Keratinocyte (primary cell): ENCODE results near the gene EGFR. TPM values are rescaled to one million over a fixed set of nuclear protein-coding genes. Genes with fewer than 3 reads are reported as not detected.

Experiments used
- DNase-seq: peaks from one replicate; pipeline ENCODE4 v3.0.0-alpha.2; 2011; ENCODE audit warnings: low read depth, missing footprints, low spot score
- FAIRE-seq: peaks from 2 replicates; lab custom pipeline; 2011; peaks lifted over from hg19 to GRCh38; lab: Jason Lieb, UNC
- H2AFZ ChIP-seq: 2 replicates; pipeline ENCODE4 v1.6.0; 2012; ENCODE audit warnings: low read length, control low read depth, inconsistent platforms; ENCODE audit not compliant: control insufficient read depth
- H3K27ac ChIP-seq: 2 replicates; pipeline ENCODE4 v1.5.1; 2011; ENCODE audit warnings: low read length; ENCODE audit not compliant: control insufficient read depth, insufficient read depth
- H3K27me3 ChIP-seq: 3 replicates; pipeline ENCODE4 v1.6.0; 2011; ENCODE audit warnings: low read length; ENCODE audit not compliant: control insufficient read depth, insufficient read depth; ENCODE audit errors: extremely low read depth
- H3K36me3 ChIP-seq, 2 experiments: 2 replicates in 1 of 2; 3 replicates in 1 of 2; pipeline ENCODE4 v1.5.1; 2011; ENCODE audit warnings: low read length in 2 of 2, mild to moderate bottlenecking in 1 of 2; ENCODE audit not compliant: control insufficient read depth in 2 of 2, insufficient read depth in 2 of 2; ENCODE audit errors: extremely low read depth in 1 of 2
- H3K4me1 ChIP-seq: 3 replicates; pipeline ENCODE4 v1.5.1; 2011; ENCODE audit warnings: low read length; ENCODE audit not compliant: control insufficient read depth, insufficient read depth; ENCODE audit errors: extremely low read depth
- H3K4me2 ChIP-seq: 3 replicates; pipeline ENCODE4 v1.6.0; 2011; ENCODE audit warnings: low read depth, low read length; ENCODE audit not compliant: control insufficient read depth, insufficient read depth; ENCODE audit errors: extremely low read depth
- H3K4me3 ChIP-seq, 3 experiments: fragments of 200-600 bp in 1 of 3; sonication (generic) in 1 of 3; 2 replicates in 2 of 3; 3 replicates in 1 of 3; pipeline ENCODE4 v1.5.1; 2011 to 2016; ENCODE audit warnings: low read length in 3 of 3, mild to moderate bottlenecking in 3 of 3, control low read depth in 2 of 3, inconsistent platforms in 1 of 3, low read depth in 1 of 3, mixed read lengths in 1 of 3, mixed run types in 1 of 3, moderate library complexity in 1 of 3; ENCODE audit not compliant: control insufficient read depth in 2 of 3, insufficient read depth in 2 of 3; ENCODE audit errors: extremely low read depth in 1 of 3
- H3K79me2 ChIP-seq: 2 replicates; pipeline ENCODE4 v1.6.0; 2012; ENCODE audit warnings: low read length; ENCODE audit not compliant: control insufficient read depth, insufficient read depth
- H3K9ac ChIP-seq: 3 replicates; pipeline ENCODE4 v1.6.0; 2011; ENCODE audit warnings: low read length; ENCODE audit not compliant: control insufficient read depth, insufficient read depth; ENCODE audit errors: extremely low read depth
- H3K9me1 ChIP-seq: 3 replicates; pipeline ENCODE4 v1.6.0; 2011; ENCODE audit warnings: low read length; ENCODE audit not compliant: control insufficient read depth, insufficient read depth; ENCODE audit errors: extremely low read depth
- H3K9me3 ChIP-seq: 2 replicates; pipeline ENCODE4 v1.5.1; 2012; ENCODE audit warnings: low read depth, low read length; ENCODE audit not compliant: control insufficient read depth
- H4K20me1 ChIP-seq: 3 replicates; pipeline ENCODE4 v1.6.0; 2011; ENCODE audit warnings: low read length; ENCODE audit not compliant: control insufficient read depth, insufficient read depth; ENCODE audit errors: extremely low read depth
- CTCF ChIP-seq, 3 experiments: IDR thresholded peaks in 1 of 3; conservative IDR thresholded peaks in 1 of 3; optimal IDR thresholded peaks in 1 of 3; 2 replicates in 2 of 3; 3 replicates in 1 of 3; pipeline versions ENCODE3 to v1.5.1; 2011; ENCODE audit warnings: low read length in 3 of 3, mild to moderate bottlenecking in 3 of 3, moderate library complexity in 2 of 3, control low read depth in 1 of 3, inconsistent platforms in 1 of 3; ENCODE audit not compliant: insufficient read depth in 2 of 3; ENCODE audit errors: extremely low read depth in 1 of 3
- EZH2 ChIP-seq: IDR thresholded peaks from one replicate; pipeline ENCODE4 v1.6.1; 2012; ENCODE audit warnings: inconsistent platforms, mild to moderate bottlenecking, low read length, moderate library complexity
- dilution Hi-C: fragments of 300-500 bp; cut with MboI; formaldehyde crosslinking; loops from one replicate; pipeline ENCODE4 v1.7.0; 2020; ENCODE audit warnings: low sequenced_read_pairs; ENCODE audit not compliant: extremely low pct_ligation_motif_present
- polyA plus RNA-seq, 5 experiments: library from polyadenylated mRNA; depleted of rRNA in 3 of 5; stranded (reverse) in 3 of 5; stranded (forward) in 1 of 5; unstranded in 1 of 5; fragments of >200 nt; gene quantifications; 1 replicate in 1 of 5; 2 replicates in 3 of 5; 3 replicates in 1 of 5; pipeline versions ENCODE4 v1.2.1 to v1.2.3, GENCODE V29; 2011 to 2012; ENCODE audit warnings: missing spikeins in 2 of 5, low read depth in 1 of 5, low replicate concordance in 1 of 5

The EGFR gene
- polyA plus RNA-seq, 1 donor (not counting 4 experiments of a cell fraction or from before 2014, with no cell fraction given): 120 TPM

DNA sequence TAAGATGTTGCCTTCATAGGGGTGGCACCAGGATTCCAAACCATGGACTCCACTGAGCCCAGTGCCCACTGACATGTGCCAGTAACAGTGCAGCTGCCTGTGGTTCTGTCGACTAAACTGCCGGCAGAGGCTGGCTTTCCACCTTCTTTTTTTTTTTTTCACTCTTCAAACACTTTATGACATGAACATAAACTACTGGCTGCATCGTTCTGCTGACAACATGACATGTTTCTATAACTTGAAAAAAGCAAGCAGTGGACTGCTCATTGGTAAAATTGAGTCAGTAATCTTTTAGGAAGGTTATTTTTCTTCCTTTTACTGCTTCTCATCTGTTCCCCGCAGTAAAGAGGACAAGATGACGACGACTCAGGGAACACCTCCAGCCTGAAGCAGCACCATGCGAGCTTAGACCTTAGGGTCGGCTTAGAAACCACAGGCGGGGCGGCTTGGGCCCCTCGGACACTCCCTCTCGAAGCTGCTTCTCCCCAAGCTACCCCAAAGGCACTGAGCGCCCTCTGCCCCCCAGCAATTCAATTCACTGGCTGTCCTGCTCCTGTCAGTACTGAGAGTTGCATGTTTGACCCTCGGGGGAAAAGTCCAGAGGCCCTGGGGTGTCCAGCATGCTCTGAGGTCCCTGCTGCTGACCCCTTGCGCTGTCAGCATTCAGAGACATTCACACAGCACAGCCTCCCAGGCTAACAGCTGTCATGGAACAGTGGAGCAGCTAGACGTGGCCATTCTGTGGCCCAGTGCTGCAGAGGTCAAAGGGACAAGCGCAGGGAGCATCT is 112.5 kb downstream of the EGFR start:
- DNase-seq (no peak), FAIRE-seq (no peak)
- H3K36me3 ChIP-seq: peaks cover 2 to 7% of the 10 kb centered on the region in 2 experiments
- H3K27me3 ChIP-seq: no peaks in the 10 kb centered on the region
- no peak overlapping the region for H2AFZ ChIP-seq
- peak overlapping the region; percentile 92 for H3K9ac ChIP-seq
- H3K4me2 ChIP-seq: peak overlapping the region; percentile 80
- H4K20me1 ChIP-seq: no peaks in the 10 kb centered on the region
- no peak for TF ChIP-seq CTCF (optimal IDR thresholded peaks at IDR 0.05 in 1 of 3, IDR thresholded peaks at IDR 0.05 in 1 of 3, conservative IDR thresholded peaks at IDR 0.05 in 1 of 3; ENCODE audit: extremely low read depth in 1 of 3, insufficient read depth in 2 of 3, low read length in 3 of 3)
- no peak for TF ChIP-seq EZH2
- H3K27ac ChIP-seq: peak overlapping the region; percentile 99
- peaks cover 94% of the 10 kb centered on the region for H3K4me1 ChIP-seq
- dilution Hi-C loops: no loop called here
- H3K9me3 ChIP-seq: no peaks in the 10 kb centered on the region
- no peak overlapping the region for H3K4me3 ChIP-seq
- peaks cover 3% of the 10 kb centered on the region for H3K9me1 ChIP-seq
- peaks cover 55% of the 10 kb centered on the region for H3K79me2 ChIP-seq

- peak; percentile 89 for DNase-seq
- Histone ChIP-seq H3K9me3 (no peaks in the 10 kb centered on the region), H3K4me2 (peak overlapping the region; percentile 80), H4K20me1 (no peaks in the 10 kb centered on the region), H3K36me3 (peaks cover 1 to 7% of the 10 kb centered on the region in 2 experiments), H2AFZ (no peak overlapping the region), H3K9me1 (peaks cover 3% of the 10 kb centered on the region), H3K27me3 (no peaks in the 10 kb centered on the region), H3K79me2 (peaks cover 55% of the 10 kb centered on the region), H3K4me1 (peaks cover 89% of the 10 kb centered on the region), H3K9ac (peak overlapping the region; percentile 92), H3K27ac (peak overlapping the region; percentile 99), H3K4me3 (no peak overlapping the region)
- FAIRE-seq: no peak
- TF ChIP-seq CTCF (optimal IDR thresholded peaks at IDR 0.05 in 1 of 3, IDR thresholded peaks at IDR 0.05 in 1 of 3, conservative IDR thresholded peaks at IDR 0.05 in 1 of 3; ENCODE audit: extremely low read depth in 1 of 3, insufficient read depth in 2 of 3, low read length in 3 of 3) (no peak), EZH2 (no peak)
- dilution Hi-C loops: no loop called here
These were observed 113.7 kb downstream of the EGFR start for GRCh38 chr7:55132550-55132889.
